Measurements from ENCODE around the gene RAB12.

The RAB12 gene

DNA sequence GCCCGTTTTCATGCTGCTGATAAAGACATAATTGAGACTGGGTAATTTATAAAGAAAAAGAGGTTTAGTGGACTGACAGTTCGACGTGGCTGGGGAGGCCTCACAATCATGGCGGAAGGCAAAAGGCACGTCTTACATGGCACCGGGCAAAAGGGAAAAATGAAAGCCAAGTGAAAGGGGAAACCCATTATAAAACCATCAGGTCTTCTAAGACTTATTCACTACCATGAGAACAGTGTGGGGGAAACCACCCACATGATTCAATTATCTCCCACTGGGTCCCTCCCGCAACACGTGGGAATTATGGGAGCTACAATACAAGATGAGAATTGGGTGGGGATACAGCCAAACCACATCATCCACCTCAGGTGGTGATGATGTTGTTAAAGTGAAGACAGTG, 3.3 kb upstream of the RAB12 start:
- DNase-seq (ENCODE audit: extremely low read depth, low read depth): no peak
- TF ChIP-seq CTCF (IDR thresholded peaks at IDR 0.05; ENCODE audit: low read depth, low read length): no peak

DNA sequence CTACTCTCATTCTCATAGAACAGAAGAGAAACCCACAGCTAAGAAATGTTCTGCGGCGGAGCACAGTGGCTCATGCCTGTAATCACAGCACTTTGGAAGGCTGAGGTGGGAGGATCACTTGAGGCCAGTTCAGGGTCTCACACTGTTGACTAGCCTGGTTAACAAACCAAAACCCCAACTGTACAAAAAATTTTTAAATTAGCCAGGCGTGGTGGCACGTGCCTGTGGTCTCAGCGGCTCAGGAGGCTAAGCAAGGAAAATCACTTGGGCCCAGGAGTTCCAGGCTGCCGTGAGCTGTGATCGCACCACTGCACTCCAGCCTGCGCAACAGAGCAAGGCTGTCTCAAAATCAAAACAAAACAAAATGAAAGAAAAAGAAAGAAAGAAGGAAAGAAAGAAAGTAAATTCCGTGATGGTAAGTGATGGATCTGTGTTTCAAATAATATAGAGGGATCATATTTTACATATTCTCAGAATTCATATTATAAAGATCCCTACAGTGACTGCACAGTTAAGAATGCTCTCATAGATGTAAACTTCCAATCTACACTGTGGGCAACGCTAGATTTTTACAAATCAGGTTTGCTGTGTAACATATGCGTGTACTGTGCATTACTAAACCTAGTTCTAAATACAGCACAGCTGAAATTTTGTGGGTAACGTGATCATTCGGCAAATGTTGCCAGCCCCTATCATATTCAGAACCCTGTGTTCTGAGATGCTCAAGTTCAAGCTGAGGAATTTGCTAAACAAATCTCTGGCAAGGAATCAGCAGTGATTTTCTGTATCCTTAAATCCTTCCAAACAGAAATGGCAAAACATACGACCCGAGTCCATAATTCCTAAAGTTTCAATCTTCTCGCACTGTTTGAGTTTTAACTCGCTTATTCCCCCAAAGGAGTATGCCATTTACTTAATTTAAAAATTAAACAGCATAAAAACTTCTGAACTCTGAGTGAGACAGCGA, 1.2 kb upstream of the RAB12 start:
- no peak for TF ChIP-seq CTCF (IDR thresholded peaks at IDR 0.05; ENCODE audit: low read depth, low read length)
- DNase-seq (ENCODE audit: extremely low read depth, low read depth): no peak

DNA sequence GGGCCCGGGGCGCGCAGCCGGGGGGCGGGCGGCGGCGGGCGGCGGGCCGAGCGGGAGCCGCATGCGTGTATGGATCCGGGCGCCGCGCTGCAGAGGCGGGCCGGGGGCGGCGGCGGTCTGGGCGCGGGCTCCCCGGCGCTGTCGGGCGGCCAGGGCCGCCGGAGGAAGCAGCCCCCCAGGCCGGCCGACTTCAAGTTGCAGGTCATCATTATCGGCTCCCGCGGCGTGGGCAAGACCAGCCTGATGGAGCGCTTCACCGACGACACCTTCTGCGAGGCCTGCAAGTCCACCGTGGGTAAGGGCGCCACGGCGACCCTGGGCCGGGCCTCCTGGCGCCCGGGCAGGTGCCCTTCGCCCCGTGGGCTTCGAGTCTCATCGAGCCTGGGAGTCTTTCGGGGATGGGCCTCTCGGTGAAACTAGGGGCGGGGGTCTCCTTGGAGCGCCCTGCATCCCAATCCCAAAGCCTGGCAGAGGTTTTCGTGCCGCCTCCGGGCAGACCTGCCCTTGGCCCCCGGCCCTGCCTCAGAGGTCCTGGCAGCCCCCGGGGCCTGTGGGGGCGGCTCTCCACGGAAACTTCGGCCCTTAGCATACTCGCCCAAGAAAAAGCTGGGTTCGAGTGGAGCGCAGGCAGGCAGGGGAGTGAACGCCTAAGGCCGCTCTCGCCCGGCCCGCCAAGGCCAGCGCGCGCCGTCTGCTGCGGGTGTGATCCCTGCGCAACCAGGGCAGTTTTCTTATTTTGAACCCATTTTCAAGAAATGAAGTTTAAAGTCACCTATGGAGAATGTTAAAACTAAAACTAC, 622 bp downstream of the RAB12 start:
- no peak for TF ChIP-seq CTCF (IDR thresholded peaks at IDR 0.05; ENCODE audit: low read depth, low read length)
- no peak for DNase-seq (ENCODE audit: extremely low read depth, low read depth)

- DNase-seq (ENCODE audit: extremely low read depth, low read depth): no peak
- no peak for TF ChIP-seq CTCF (IDR thresholded peaks at IDR 0.05; ENCODE audit: low read depth, low read length)
These were observed 1.2 kb downstream of the RAB12 start for GRCh38 chr18:8610459-8610851.

- DNase-seq (ENCODE audit: extremely low read depth, low read depth): no peak
- TF ChIP-seq CTCF (IDR thresholded peaks at IDR 0.05; ENCODE audit: low read depth, low read length): no peak
These were observed 2.8 kb downstream of the RAB12 start for GRCh38 chr18:8611916-8612576.

DNA sequence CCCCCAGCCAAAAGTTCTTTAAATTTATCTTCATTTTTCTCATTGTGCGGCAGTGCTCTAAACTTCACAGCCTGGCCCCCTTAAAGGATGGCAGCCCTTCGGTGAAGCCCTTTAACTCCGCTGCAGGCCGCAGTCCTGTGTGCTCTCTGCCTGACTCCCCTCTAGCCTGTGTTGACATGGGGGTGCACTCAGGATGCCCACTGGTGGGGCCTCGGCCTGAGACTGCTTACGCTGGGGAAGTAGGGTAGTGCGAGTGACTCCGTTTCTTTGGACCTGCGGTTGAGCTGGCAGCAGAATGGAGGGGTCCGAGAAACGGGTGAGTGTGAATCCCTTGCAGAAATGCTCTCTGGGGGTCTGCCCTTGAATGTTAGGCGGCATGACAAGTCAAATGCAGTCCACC, 5.6 kb downstream of the RAB12 start:
- no peak for DNase-seq (ENCODE audit: extremely low read depth, low read depth)
- TF ChIP-seq CTCF (IDR thresholded peaks at IDR 0.05; ENCODE audit: low read depth, low read length): no peak
